ENCODE data around the gene IGSF6.

The IGSF6 gene

GRCh38 chr16:21666772-21667171 lies 14.4 kb upstream of the IGSF6 start:
- TF ChIP-seq, protein P1, sequence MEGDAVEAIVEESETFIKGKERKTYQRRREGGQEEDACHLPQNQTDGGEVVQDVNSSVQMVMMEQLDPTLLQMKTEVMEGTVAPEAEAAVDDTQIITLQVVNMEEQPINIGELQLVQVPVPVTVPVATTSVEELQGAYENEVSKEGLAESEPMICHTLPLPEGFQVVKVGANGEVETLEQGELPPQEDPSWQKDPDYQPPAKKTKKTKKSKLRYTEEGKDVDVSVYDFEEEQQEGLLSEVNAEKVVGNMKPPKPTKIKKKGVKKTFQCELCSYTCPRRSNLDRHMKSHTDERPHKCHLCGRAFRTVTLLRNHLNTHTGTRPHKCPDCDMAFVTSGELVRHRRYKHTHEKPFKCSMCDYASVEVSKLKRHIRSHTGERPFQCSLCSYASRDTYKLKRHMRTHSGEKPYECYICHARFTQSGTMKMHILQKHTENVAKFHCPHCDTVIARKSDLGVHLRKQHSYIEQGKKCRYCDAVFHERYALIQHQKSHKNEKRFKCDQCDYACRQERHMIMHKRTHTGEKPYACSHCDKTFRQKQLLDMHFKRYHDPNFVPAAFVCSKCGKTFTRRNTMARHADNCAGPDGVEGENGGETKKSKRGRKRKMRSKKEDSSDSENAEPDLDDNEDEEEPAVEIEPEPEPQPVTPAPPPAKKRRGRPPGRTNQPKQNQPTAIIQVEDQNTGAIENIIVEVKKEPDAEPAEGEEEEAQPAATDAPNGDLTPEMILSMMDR (IDR thresholded peaks at IDR 0.05; ENCODE audit: control extremely low read depth, extremely low read depth, low read depth, missing control alignments) = no peak
- CTCF ChIA-PET = interaction anchor here (2.5 kb wide), 1 partner anchor 9 kb away, joined by 12 read pairs; no protein-coding TSS in a partner anchor
- POLR2A ChIA-PET = no interaction called here
- no peak for DNase-seq (ENCODE audit: extremely low spot score)

GRCh38 chr16:21664801-21665492 lies 12.5 kb upstream of the IGSF6 start:
- TF ChIP-seq, protein P1 (IDR thresholded peaks at IDR 0.05; ENCODE audit: control extremely low read depth, extremely low read depth, low read depth, missing control alignments) = no peak
- CTCF ChIA-PET = interaction anchor here (2.5 kb wide), 1 partner anchor 8 kb away, joined by 12 read pairs; no protein-coding TSS in a partner anchor
- POLR2A ChIA-PET = no interaction called here
- no peak for DNase-seq (ENCODE audit: extremely low spot score)

GRCh38 chr16:21663889-21664647 lies 11.7 kb upstream of the IGSF6 start, which contains the start of gene OTOA:
Gene OTOA, plus strand, starts transcription at chr16:21663968. Its CDS starts 14,547 bp downstream, at chr16:21678515.
- TF ChIP-seq, protein P1 (IDR thresholded peaks at IDR 0.05; ENCODE audit: control extremely low read depth, extremely low read depth, low read depth, missing control alignments) = no peak
- peak; percentile 30 for DNase-seq (ENCODE audit: extremely low spot score)
- ChIA-PET POLR2A (no interaction called here), CTCF (no interaction called here)

GRCh38 chr16:21659124-21659523 lies 6.7 kb upstream of the IGSF6 start:
- ChIA-PET POLR2A (no interaction called here), CTCF (interaction anchor here (1.9 to 4.3 kb wide), 3 partner anchors 13 to 48 kb away, joined by 4 to 69 read pairs (median 40); no protein-coding TSS in a partner anchor)
- DNase-seq (ENCODE audit: extremely low spot score) = no peak
- TF ChIP-seq, protein P1 (IDR thresholded peaks at IDR 0.05; ENCODE audit: control extremely low read depth, extremely low read depth, low read depth, missing control alignments) = no peak

DNA sequence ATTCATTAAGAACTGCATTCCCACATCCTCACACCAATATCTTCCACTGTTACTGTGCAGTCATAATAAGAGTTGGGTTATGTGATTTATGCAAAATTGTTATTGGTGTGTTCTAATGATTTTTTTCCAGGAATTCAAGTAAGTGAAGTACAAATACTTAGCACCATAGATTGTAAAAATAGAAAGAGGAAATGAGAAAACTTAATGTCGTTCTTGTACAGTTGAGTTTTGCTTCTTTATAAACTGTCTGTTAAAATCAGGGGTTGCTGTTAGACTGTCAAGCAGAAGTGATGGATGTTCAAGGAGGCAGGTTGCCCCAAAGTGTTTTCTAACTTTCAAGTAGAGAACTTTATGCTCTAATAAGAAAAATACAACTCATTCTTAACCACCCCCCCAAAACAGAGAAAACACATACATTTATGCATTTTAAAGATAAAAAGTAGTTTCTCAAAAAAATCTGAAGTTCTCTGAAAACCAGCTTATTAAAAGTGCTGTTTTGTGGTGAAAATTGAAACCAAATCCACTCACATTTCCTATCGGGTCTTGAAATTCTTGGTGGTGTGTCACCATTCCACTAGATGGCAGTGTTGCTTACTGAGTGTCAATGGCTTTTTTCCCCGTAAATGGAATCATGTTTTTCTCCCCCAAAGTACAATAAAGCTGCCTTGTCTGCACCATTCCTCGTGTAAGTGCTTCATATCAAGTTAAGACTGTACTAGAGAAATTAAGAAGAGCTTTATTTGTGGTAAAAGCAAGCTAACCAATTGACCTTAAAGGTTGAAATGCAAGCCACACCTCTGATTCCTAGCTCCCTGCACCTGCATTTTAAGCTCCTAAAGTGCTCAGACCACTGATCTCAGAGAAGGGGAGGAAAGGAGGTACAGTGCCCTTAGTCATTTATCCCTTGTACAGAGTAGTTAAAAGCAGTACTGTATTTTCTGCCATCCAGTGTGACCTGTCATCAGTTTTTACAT lies 4.7 kb upstream of the IGSF6 start:
- TF ChIP-seq, protein P1 (IDR thresholded peaks at IDR 0.05; ENCODE audit: control extremely low read depth, extremely low read depth, low read depth, missing control alignments) = peak; percentile 74
- POLR2A ChIA-PET = no interaction called here
- CTCF ChIA-PET = interaction anchor here (0.7 to 4.3 kb wide), 38 partner anchors 9 to 1442 kb away, joined by 3 to 69 read pairs (median 4); no protein-coding TSS in a partner anchor
- DNase-seq (ENCODE audit: extremely low spot score) = peak; percentile 57

- TF ChIP-seq, protein P1 (IDR thresholded peaks at IDR 0.05; ENCODE audit: control extremely low read depth, extremely low read depth, low read depth, missing control alignments) = no peak
- DNase-seq (ENCODE audit: extremely low spot score) = no peak
- ChIA-PET CTCF (interaction anchor here (1.4 kb wide), 1 partner anchor 9 kb away, joined by 6 read pairs; no protein-coding TSS in a partner anchor), POLR2A (no interaction called here)
Measured at GRCh38 chr16:21654881-21655280, 2.5 kb upstream of the IGSF6 start.

Data from GM10248 (cell line).